ENCODE data around the gene DNAJB7. TPM values are rescaled to one million over a fixed set of nuclear protein-coding genes. Genes with fewer than 3 reads are reported as not detected.
"Not testable (repeated sequence)": the region's sequence is repeated elsewhere in the genome, so short reads cannot be mapped to it uniquely, and the experiment has no call there.

DNAJB7 gene
- total RNA-seq, 4 donors from 2014 or later, result not detected

- intact Hi-C loops (cut with DNase I; ENCODE audit: low total_unique reads), result no loop called here
Measured at GRCh38 chr22:40853333-40853732, 8.6 kb downstream of the DNAJB7 start.

DNA sequence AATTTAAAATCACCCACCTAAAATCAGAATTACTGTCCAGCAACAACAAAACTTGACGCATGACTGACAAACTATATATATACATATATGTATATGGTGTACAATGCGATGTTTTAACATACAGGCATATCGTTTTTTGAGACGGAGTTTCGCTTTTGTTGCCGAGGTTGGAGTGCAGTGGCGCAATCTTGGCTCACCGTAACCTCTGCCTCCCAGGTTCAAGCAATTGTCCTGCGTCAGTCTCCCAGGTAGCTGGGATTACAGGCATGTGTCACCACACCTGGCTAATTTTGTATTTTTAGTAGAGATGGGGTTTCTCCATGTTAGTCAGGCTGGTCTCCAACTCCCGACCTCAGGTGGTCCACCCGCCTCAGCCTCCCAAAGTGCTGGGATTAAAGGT lies 16.1 kb downstream of the DNAJB7 start:
- H3K36me3 ChIP-seq; intact Hi-C loops (cut with DNase I; ENCODE audit: low total_unique reads): not testable (repeated sequence)

More at GRCh38 chr22:40853333-40853732, 8.6 kb downstream of the DNAJB7 start:
- Histone ChIP-seq H3K27me3 (no peaks in the 10 kb centered on the region), H3K4me3 (peak overlapping the region in 1 of 2 donors; percentile 85), H3K27ac (peak overlapping the region in 1 of 2 donors; percentile 99), H3K9me3 (no peaks in the 10 kb centered on the region), H3K36me3 (no peaks in the 10 kb centered on the region), H3K4me1 (no peaks in the 10 kb centered on the region)
- no peak for DNase-seq
- TF ChIP-seq POLR2A (IDR thresholded peaks at IDR 0.05), result no peak
- TF ChIP-seq, protein P1, sequence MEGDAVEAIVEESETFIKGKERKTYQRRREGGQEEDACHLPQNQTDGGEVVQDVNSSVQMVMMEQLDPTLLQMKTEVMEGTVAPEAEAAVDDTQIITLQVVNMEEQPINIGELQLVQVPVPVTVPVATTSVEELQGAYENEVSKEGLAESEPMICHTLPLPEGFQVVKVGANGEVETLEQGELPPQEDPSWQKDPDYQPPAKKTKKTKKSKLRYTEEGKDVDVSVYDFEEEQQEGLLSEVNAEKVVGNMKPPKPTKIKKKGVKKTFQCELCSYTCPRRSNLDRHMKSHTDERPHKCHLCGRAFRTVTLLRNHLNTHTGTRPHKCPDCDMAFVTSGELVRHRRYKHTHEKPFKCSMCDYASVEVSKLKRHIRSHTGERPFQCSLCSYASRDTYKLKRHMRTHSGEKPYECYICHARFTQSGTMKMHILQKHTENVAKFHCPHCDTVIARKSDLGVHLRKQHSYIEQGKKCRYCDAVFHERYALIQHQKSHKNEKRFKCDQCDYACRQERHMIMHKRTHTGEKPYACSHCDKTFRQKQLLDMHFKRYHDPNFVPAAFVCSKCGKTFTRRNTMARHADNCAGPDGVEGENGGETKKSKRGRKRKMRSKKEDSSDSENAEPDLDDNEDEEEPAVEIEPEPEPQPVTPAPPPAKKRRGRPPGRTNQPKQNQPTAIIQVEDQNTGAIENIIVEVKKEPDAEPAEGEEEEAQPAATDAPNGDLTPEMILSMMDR (IDR thresholded peaks at IDR 0.05), result no peak

DNA sequence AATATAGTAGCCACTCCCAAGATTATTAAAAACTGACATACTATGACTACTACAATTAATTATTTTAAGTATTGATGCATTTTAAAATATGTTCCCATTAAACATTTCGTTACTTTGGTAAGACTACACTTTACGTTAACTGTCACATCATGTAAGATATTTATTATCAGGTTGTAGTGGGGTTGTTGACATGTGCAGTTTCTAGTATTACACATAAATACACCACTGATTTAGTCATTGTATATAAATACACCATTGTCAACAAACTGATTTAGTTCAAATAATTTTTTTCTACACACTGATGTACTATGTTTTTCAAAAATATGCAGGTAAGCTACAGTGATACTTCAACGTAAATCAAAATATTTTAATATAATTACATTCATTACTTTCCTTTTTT lies 17.0 kb downstream of the DNAJB7 start:
- H3K9me3 ChIP-seq, result no peaks in the 10 kb centered on the region
- intact Hi-C loops (cut with DNase I; ENCODE audit: low total_unique reads), result no loop called here
- H3K36me3 ChIP-seq, result no peaks in the 10 kb centered on the region
- H3K27ac ChIP-seq, result no peak overlapping the region
- H3K27me3 ChIP-seq, result no peaks in the 10 kb centered on the region
- H3K4me3 ChIP-seq, result no peak overlapping the region
- peaks cover 0 to 7% of the 10 kb centered on the region in 2 donors for H3K4me1 ChIP-seq
- no peak for DNase-seq
- TF ChIP-seq POLR2A (IDR thresholded peaks at IDR 0.05), result no peak
- TF ChIP-seq, protein P1 (IDR thresholded peaks at IDR 0.05), result no peak

More for the DNA sequence above, 16.1 kb downstream of the DNAJB7 start:
- not testable (repeated sequence) for H3K27me3 ChIP-seq, H3K27ac ChIP-seq, H3K9me3 ChIP-seq, H3K4me1 ChIP-seq, H3K4me3 ChIP-seq, DNase-seq

DNA sequence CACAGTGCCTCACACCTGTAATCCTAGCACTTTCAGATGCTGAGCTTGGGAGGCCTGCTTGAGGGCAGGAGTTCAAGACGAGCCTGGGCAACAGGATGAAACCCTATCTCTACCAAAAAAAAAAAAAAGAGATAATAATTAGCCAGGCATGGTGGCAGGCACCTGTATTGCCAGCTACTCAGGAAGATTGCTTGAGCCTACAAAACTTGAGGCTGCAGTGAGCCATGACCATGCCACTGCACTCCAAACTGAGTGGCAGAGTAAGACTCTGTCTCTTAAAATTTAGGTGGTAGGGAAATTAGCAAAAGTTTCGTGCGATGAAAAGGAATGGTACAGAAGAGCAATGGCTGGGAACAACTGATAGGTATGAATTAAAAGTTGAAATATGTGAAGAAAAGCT lies 23.4 kb downstream of the DNAJB7 start:
- Histone ChIP-seq H3K27ac (no peak overlapping the region), H3K4me1 (peaks cover 0 to 7% of the 10 kb centered on the region in 2 donors), H3K4me3 (no peak overlapping the region), H3K9me3 (no peaks in the 10 kb centered on the region), H3K27me3 (no peaks in the 10 kb centered on the region), H3K36me3 (no peaks in the 10 kb centered on the region)
- intact Hi-C loops (cut with DNase I; ENCODE audit: low total_unique reads), result no loop called here
- TF ChIP-seq POLR2A (IDR thresholded peaks at IDR 0.05), result no peak
- TF ChIP-seq, protein P1 (IDR thresholded peaks at IDR 0.05), result no peak
- DNase-seq, result no peak

- no peaks in the 10 kb centered on the region for H3K9me3 ChIP-seq
- intact Hi-C loops (cut with DNase I; ENCODE audit: low total_unique reads), result no loop called here
- H3K36me3 ChIP-seq, result no peaks in the 10 kb centered on the region
- H3K4me3 ChIP-seq, result no peak overlapping the region
- no peaks in the 10 kb centered on the region for H3K4me1 ChIP-seq
- TF ChIP-seq, protein P1 (IDR thresholded peaks at IDR 0.05), result no peak
- no peak for TF ChIP-seq POLR2A (IDR thresholded peaks at IDR 0.05)
- DNase-seq, result no peak
- H3K27me3 ChIP-seq, result no peaks in the 10 kb centered on the region
- H3K27ac ChIP-seq, result no peak overlapping the region
Measured at GRCh38 chr22:40834619-40835018, 27.3 kb downstream of the DNAJB7 start.

DNA sequence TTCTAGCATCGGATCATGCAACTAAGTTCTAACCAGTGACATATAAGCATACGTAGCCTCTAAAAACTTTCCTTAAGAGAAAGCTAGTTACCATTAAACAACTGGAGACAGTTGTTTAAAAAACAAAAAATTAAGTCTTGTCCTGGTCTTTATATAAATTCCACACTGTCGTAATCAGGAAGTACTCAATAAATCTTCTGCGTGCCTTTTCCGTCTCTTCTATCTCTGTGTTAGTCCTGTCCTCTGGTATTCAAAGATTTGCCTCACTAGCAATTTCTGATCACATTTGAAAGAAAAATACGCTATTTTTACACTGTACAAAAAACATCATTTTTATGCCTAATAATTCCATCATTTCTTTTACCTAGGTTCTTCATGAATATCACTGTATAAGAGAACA lies 32.8 kb downstream of the DNAJB7 start:
- no peaks in the 10 kb centered on the region for H3K4me1 ChIP-seq
- no peak overlapping the region for H3K27ac ChIP-seq
- intact Hi-C loops (cut with DNase I; ENCODE audit: low total_unique reads), result no loop called here
- no peak for DNase-seq
- H3K27me3 ChIP-seq, result no peaks in the 10 kb centered on the region
- no peaks in the 10 kb centered on the region for H3K9me3 ChIP-seq
- H3K4me3 ChIP-seq, result no peak overlapping the region
- H3K36me3 ChIP-seq, result no peaks in the 10 kb centered on the region
- no peak for TF ChIP-seq POLR2A (IDR thresholded peaks at IDR 0.05)
- TF ChIP-seq, protein P1 (IDR thresholded peaks at IDR 0.05), result no peak

Data from uterus (tissue), 4 donors.